Parathyroid adenoma (tissue), 2 donors: ENCODE results near the gene LAT.

Source experiments
- H2AFZ ChIP-seq: fragments of 300-600 bp; sonication (generic); one replicate; pipeline ENCODE4 v1.7.0; 2017; ENCODE audit warnings: antibody characterized with exemption, mild to moderate bottlenecking
- H3K27ac ChIP-seq: fragments of 300-600 bp; sonication (generic); one replicate; pipeline ENCODE4 v1.7.0; 2017
- H3K27me3 ChIP-seq: fragments of 300-600 bp; sonication (generic); one replicate; pipeline ENCODE4 v1.7.0; 2017; ENCODE audit warnings: low read length; ENCODE audit not compliant: control insufficient read depth, insufficient read depth
- H3K36me3 ChIP-seq: fragments of 300-600 bp; sonication (generic); one replicate; pipeline ENCODE4 v1.7.0; 2017; ENCODE audit warnings: low read length; ENCODE audit not compliant: control insufficient read depth, insufficient read depth
- H3K4me1 ChIP-seq: fragments of 300-600 bp; sonication (generic); one replicate; pipeline ENCODE4 v1.7.0; 2017; ENCODE audit warnings: control low read depth
- H3K4me2 ChIP-seq: fragments of 300-600 bp; sonication (generic); one replicate; pipeline ENCODE4 v1.7.0; 2017; ENCODE audit warnings: low read length
- H3K4me3 ChIP-seq: fragments of 300-600 bp; sonication (generic); one replicate; pipeline ENCODE4 v1.7.0; 2017; ENCODE audit warnings: low read depth, low read length
- H3K79me2 ChIP-seq: fragments of 300-600 bp; sonication (generic); one replicate; pipeline ENCODE4 v1.7.0; 2017; ENCODE audit warnings: control low read depth
- H3K9ac ChIP-seq: fragments of 300-600 bp; sonication (generic); one replicate; pipeline ENCODE4 v1.7.0; 2017; ENCODE audit warnings: mild to moderate bottlenecking
- H3K9me3 ChIP-seq: fragments of 300-600 bp; sonication (generic); one replicate; pipeline ENCODE4 v1.7.0; 2017; ENCODE audit warnings: low read length; ENCODE audit not compliant: control insufficient read depth
- CTCF ChIP-seq: fragments of 300-600 bp; sonication (generic); IDR thresholded peaks from one replicate; pipeline ENCODE4 v1.7.0; 2017; ENCODE audit warnings: antibody characterized with exemption, mild to moderate bottlenecking
- donor health status: primary hyperparathyroidism.

Gene LAT

GRCh38 chr16:29025735-29026134 is 40.9 kb downstream of the LAT start:
- Histone ChIP-seq H3K27ac (no peak overlapping the region), H2AFZ (no peak overlapping the region), H3K79me2 (no peaks in the 10 kb centered on the region), H3K9me3 (no peaks in the 10 kb centered on the region), H3K4me3 (no peak overlapping the region), H3K4me1 (peaks cover 16% of the 10 kb centered on the region), H3K27me3 (no peaks in the 10 kb centered on the region), H3K9ac (no peak overlapping the region), H3K36me3 (no peaks in the 10 kb centered on the region), H3K4me2 (no peak overlapping the region)
- TF ChIP-seq CTCF = no peak

DNA sequence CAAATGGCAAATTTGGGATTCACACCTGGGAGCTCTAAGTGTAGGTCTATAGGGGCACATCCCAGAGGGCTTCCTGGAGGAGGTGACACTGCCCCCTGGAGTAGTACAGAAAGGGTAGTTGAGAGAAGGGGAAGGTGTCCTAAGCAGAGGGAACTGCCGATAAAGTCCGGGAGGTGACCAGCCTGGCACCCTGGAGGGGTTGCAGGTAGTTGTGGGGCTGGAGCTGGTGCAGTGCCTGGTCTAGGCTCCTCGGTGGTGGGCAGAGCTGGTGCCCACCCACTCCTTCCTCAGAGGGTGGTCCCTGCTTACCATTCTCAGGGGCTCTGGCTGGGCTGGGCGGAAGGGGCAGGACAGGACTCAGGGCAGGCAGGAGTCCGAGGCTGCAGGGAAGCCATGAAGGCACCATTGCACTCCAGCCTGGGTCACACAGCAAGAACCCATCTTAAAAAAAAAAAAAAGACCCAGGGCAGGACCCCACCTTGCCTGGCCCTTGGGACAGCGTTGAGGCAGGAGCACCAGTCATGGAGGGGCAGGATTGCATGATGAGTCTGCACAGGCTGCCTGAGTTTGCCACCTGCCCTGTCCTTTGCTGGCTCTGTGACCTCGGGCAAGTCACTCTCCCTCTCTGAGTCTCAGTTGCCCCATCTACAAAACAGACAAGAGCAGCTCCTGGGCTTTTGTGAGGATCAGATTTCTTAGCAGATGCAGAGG is 43.8 kb downstream of the LAT start:
- Histone ChIP-seq H3K4me3 (no peak overlapping the region), H3K9me3 (no peaks in the 10 kb centered on the region), H3K79me2 (no peaks in the 10 kb centered on the region), H3K4me1 (peaks cover 16% of the 10 kb centered on the region), H2AFZ (peak overlapping the region; percentile 88), H3K9ac (no peak overlapping the region), H3K27me3 (no peaks in the 10 kb centered on the region), H3K27ac (peak overlapping the region; percentile 61), H3K36me3 (no peaks in the 10 kb centered on the region), H3K4me2 (peak overlapping the region; percentile 10)
- no peak for TF ChIP-seq CTCF

GRCh38 chr16:29029168-29029994 is 44.5 kb downstream of the LAT start:
- Histone ChIP-seq H3K9ac (no peak overlapping the region), H3K4me1 (peaks cover 16% of the 10 kb centered on the region), H3K36me3 (no peaks in the 10 kb centered on the region), H3K4me3 (no peak overlapping the region), H3K27ac (peak overlapping the region; percentile 61), H3K9me3 (no peaks in the 10 kb centered on the region), H3K4me2 (peak overlapping the region; percentile 27), H2AFZ (peak overlapping the region; percentile 88), H3K27me3 (no peaks in the 10 kb centered on the region), H3K79me2 (no peaks in the 10 kb centered on the region)
- TF ChIP-seq CTCF = no peak

GRCh38 chr16:29030086-29030840 is 45.4 kb downstream of the LAT start:
- Histone ChIP-seq H3K9me3 (no peaks in the 10 kb centered on the region), H3K4me3 (no peak overlapping the region), H3K4me2 (no peak overlapping the region), H3K36me3 (no peaks in the 10 kb centered on the region), H3K9ac (no peak overlapping the region), H3K27ac (no peak overlapping the region), H3K79me2 (no peaks in the 10 kb centered on the region), H3K4me1 (peaks cover 16% of the 10 kb centered on the region), H2AFZ (peak overlapping the region; percentile 57), H3K27me3 (no peaks in the 10 kb centered on the region)
- no peak for TF ChIP-seq CTCF
